Sigmoid colon (tissue), 4 donors: Measurements from ENCODE around the gene TMEM61.

Experiments used
- EP300 ChIP-seq, 4 donors: sonication (generic); formaldehyde crosslinking; IDR thresholded peaks; one replicate each; pipeline ENCODE4 v1.6.1; 2017; ENCODE audit warnings: antibody characterized with exemption in 4 of 4
- POLR2A ChIP-seq, 2 donors: fragments of 450-650 bp; IDR thresholded peaks; one replicate each; pipeline ENCODE4 v1.6.1; 2016; ENCODE audit warnings: antibody characterized with exemption in 2 of 2, mild to moderate bottlenecking in 2 of 2, moderate library complexity in 2 of 2
- TF ChIP-seq, protein P1 (sequence below), 4 experiments: fragments of 450-650 bp in 3 of 4; fragments of 200-600 bp in 1 of 4; IDR thresholded peaks; one replicate each; pipeline ENCODE4 v1.5.1; 2016 to 2019; ENCODE audit warnings: antibody characterized with exemption in 4 of 4, mild to moderate bottlenecking in 3 of 4, moderate library complexity in 2 of 4

DNA sequence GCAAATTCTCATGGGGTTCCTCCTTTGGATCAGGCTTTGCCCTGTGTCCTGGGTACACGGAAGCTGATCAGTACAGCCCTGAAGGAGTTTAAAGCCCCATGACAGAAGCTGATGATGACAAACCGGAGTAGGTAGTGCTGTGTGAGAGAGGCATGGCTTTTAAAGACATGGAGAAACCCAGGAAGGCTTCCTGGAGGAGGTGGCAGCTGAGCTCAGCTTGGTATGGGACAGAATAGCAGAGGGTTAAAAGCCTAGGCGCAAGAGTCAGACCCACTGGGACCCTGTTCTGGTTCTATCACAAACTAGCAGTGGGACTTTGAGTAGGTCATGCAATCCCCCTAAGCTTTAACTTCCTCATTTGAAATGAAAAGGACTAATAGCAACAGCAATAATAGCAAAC is 6.1 kb downstream of the TMEM61 start:
- TF ChIP-seq, protein P1, sequence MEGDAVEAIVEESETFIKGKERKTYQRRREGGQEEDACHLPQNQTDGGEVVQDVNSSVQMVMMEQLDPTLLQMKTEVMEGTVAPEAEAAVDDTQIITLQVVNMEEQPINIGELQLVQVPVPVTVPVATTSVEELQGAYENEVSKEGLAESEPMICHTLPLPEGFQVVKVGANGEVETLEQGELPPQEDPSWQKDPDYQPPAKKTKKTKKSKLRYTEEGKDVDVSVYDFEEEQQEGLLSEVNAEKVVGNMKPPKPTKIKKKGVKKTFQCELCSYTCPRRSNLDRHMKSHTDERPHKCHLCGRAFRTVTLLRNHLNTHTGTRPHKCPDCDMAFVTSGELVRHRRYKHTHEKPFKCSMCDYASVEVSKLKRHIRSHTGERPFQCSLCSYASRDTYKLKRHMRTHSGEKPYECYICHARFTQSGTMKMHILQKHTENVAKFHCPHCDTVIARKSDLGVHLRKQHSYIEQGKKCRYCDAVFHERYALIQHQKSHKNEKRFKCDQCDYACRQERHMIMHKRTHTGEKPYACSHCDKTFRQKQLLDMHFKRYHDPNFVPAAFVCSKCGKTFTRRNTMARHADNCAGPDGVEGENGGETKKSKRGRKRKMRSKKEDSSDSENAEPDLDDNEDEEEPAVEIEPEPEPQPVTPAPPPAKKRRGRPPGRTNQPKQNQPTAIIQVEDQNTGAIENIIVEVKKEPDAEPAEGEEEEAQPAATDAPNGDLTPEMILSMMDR (IDR thresholded peaks at IDR 0.05): no peak
- TF ChIP-seq POLR2A (IDR thresholded peaks at IDR 0.05) (no peak), EP300 (IDR thresholded peaks at IDR 0.05) (no peak)
